Measurements from ENCODE around the gene PDIA4.

DNA sequence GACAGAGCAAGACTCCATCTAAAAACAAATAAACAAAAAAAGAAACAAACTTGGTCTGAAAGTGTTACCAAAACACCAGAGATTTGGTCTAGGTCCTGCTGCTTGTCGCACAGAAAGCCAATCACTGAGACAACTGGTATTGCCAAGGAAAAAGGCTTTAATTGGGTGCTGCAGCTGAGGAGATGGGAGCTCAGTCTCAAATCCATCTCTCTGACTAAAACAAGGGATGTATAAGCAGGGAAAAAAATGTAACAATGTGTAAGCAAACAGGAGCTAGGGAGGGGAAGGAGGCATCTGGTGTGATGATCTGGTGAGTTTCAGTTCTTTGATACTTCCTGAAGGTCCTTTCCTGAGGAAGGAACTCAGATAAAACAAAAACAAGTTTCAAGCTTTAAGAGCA lies 8.4 kb upstream of the PDIA4 start:
- TF ChIP-seq, protein P1, sequence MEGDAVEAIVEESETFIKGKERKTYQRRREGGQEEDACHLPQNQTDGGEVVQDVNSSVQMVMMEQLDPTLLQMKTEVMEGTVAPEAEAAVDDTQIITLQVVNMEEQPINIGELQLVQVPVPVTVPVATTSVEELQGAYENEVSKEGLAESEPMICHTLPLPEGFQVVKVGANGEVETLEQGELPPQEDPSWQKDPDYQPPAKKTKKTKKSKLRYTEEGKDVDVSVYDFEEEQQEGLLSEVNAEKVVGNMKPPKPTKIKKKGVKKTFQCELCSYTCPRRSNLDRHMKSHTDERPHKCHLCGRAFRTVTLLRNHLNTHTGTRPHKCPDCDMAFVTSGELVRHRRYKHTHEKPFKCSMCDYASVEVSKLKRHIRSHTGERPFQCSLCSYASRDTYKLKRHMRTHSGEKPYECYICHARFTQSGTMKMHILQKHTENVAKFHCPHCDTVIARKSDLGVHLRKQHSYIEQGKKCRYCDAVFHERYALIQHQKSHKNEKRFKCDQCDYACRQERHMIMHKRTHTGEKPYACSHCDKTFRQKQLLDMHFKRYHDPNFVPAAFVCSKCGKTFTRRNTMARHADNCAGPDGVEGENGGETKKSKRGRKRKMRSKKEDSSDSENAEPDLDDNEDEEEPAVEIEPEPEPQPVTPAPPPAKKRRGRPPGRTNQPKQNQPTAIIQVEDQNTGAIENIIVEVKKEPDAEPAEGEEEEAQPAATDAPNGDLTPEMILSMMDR (IDR thresholded peaks at IDR 0.05) = no peak
- no peak for TF ChIP-seq ZFX (IDR thresholded peaks at IDR 0.05; ENCODE audit: borderline replicate concordance)
